Gastrocnemius medialis (tissue), 4 donors: Measurements from ENCODE around the gene KIF13A. TPM values are rescaled to one million over a fixed set of nuclear protein-coding genes. Genes with fewer than 3 reads are reported as not detected.

Source experiments
- ATAC-seq, 2 donors: fragments of 150-250 bp; one replicate each; pipeline ENCODE4 v1.9.1; 2016
- DNase-seq, 2 donors: peaks; one replicate each; pipeline ENCODE4 v3.0.0-alpha.2; 2019
- H3K27ac ChIP-seq, 4 donors: fragments of 200-600 bp; sonication (generic); 1 replicate in 1 of 4; 2 replicates in 3 of 4; pipeline ENCODE4 v1.5.1; 2016 to 2018; ENCODE audit warnings: mild to moderate bottlenecking in 2 of 4, moderate library complexity in 1 of 4
- H3K27me3 ChIP-seq, 3 donors: fragments of 200-600 bp; sonication (generic) in 2 of 3; 1 replicate in 1 of 3; 2 replicates in 2 of 3; pipeline versions ENCODE4 v1.5.1 to v1.6.0; 2016 to 2019; ENCODE audit warnings: mild to moderate bottlenecking in 1 of 3, moderate library complexity in 1 of 3
- H3K36me3 ChIP-seq, 2 donors: fragments of 200-600 bp; sonication (generic) in 1 of 2; one replicate each; pipeline ENCODE4 v1.5.1; 2017 to 2018
- H3K4me1 ChIP-seq, 2 donors: fragments of 200-600 bp; sonication (generic) in 1 of 2; one replicate each; pipeline ENCODE4 v1.5.1; 2016 to 2017; ENCODE audit warnings: mild to moderate bottlenecking in 2 of 2
- H3K4me3 ChIP-seq, 4 donors: fragments of 200-600 bp; sonication (generic) in 3 of 4; 1 replicate in 1 of 4; 2 replicates in 3 of 4; pipeline ENCODE4 v1.5.1; 2016 to 2019; ENCODE audit warnings: mild to moderate bottlenecking in 2 of 4
- H3K9me3 ChIP-seq, 3 donors: fragments of 200-600 bp; sonication (generic) in 2 of 3; 1 replicate in 1 of 3; 2 replicates in 2 of 3; pipeline ENCODE4 v1.5.1; 2016 to 2019
- CTCF ChIP-seq, 5 experiments: fragments of 450-650 bp in 3 of 5; fragments of 200-600 bp in 2 of 5; sonication (generic) in 2 of 5; IDR thresholded peaks in 4 of 5; conservative IDR thresholded peaks in 1 of 5; 1 replicate in 4 of 5; 2 replicates in 1 of 5; pipeline ENCODE4 v1.5.1; 2016 to 2019; ENCODE audit warnings: antibody characterized with exemption in 5 of 5, mild to moderate bottlenecking in 3 of 5, moderate library complexity in 3 of 5
- POLR2A ChIP-seq, 2 donors: fragments of 450-650 bp; IDR thresholded peaks; one replicate each; pipeline ENCODE4 v1.6.1; 2017; ENCODE audit warnings: antibody characterized with exemption in 2 of 2, mild to moderate bottlenecking in 2 of 2, moderate library complexity in 2 of 2
- in situ Hi-C, 4 donors: fragments of 200-750 bp; cut with MboI; loops; one replicate each; pipeline versions ENCODE4 v1.15.0 to v1.8.0; 2017; ENCODE audit warnings: low sequenced_read_pairs in 4 of 4
- intact Hi-C: fragments of 100-400 bp; cut with DNase I; formaldehyde crosslinking; loops from one replicate; pipeline ENCODE4 v1.15.1; 2023; ENCODE audit warnings: low total_unique reads
- total RNA-seq, 4 donors: library from RNA; depleted of rRNA; stranded (reverse); fragments of >200 nt; gene quantifications; one replicate each; pipeline versions ENCODE4 v1.1.0 to v1.2.3, GENCODE V29; 2016

Gene KIF13A
- total RNA-seq, 4 donors from 2014 or later, result 47.4 to 72.9 (median 63.8) TPM

- no peak for TF ChIP-seq CTCF (IDR thresholded peaks at IDR 0.05 in 4 of 5, conservative IDR thresholded peaks at IDR 0.05 in 1 of 5)
- no peak for TF ChIP-seq POLR2A (IDR thresholded peaks at IDR 0.05)
- Histone ChIP-seq H3K27ac (no peak overlapping the region), H3K4me3 (no peak overlapping the region), H3K4me1 (no peaks in the 10 kb centered on the region), H3K27me3 (no peaks in the 10 kb centered on the region), H3K9me3 (no peaks in the 10 kb centered on the region), H3K36me3 (peaks cover 0 to 26% of the 10 kb centered on the region in 2 donors)
- intact Hi-C loops, result no loop called here
- ATAC-seq (no peak), DNase-seq (no peak)
- in situ Hi-C loops, result loop anchor here in 2 of 4 donors (10.0 to 25.0 kb wide), 2 partner anchors 121 to 134 kb away; partner anchors contain the start of gene KIF13A (in 1 of the 2)
Observed at GRCh38 chr6:17853533-17853932, 133.9 kb downstream of the KIF13A start.

GRCh38 chr6:17851720-17852161 lies 135.7 kb downstream of the KIF13A start:
- no peak for DNase-seq
- ATAC-seq, result no peak
- in situ Hi-C loops, result loop anchor here in 2 of 4 donors (10.0 to 25.0 kb wide), 2 partner anchors 123 to 136 kb away; partner anchors contain the start of gene KIF13A (in 1 of the 2)
- H3K27ac ChIP-seq, result no peak overlapping the region
- peaks cover 0 to 33% of the 10 kb centered on the region in 2 donors for H3K36me3 ChIP-seq
- TF ChIP-seq CTCF (IDR thresholded peaks at IDR 0.05 in 4 of 5, conservative IDR thresholded peaks at IDR 0.05 in 1 of 5) (no peak), POLR2A (IDR thresholded peaks at IDR 0.05) (no peak)
- H3K9me3 ChIP-seq, result no peaks in the 10 kb centered on the region
- H3K4me3 ChIP-seq, result no peak overlapping the region
- intact Hi-C loops, result no loop called here
- H3K4me1 ChIP-seq, result no peaks in the 10 kb centered on the region
- no peaks in the 10 kb centered on the region for H3K27me3 ChIP-seq

GRCh38 chr6:17851001-17851719 lies 136.3 kb downstream of the KIF13A start:
- peaks cover 0 to 33% of the 10 kb centered on the region in 2 donors for H3K36me3 ChIP-seq
- DNase-seq (no peak), ATAC-seq (no peak)
- no peaks in the 10 kb centered on the region for H3K9me3 ChIP-seq
- H3K27ac ChIP-seq, result no peak overlapping the region
- TF ChIP-seq POLR2A (IDR thresholded peaks at IDR 0.05) (no peak), CTCF (IDR thresholded peaks at IDR 0.05 in 4 of 5, conservative IDR thresholded peaks at IDR 0.05 in 1 of 5) (no peak)
- H3K4me3 ChIP-seq, result no peak overlapping the region
- no peaks in the 10 kb centered on the region for H3K27me3 ChIP-seq
- intact Hi-C loops (no loop called here), in situ Hi-C loops (loop anchor here in 2 of 4 donors (10.0 to 25.0 kb wide), 2 partner anchors 124 to 136 kb away; partner anchors contain the start of gene KIF13A (in 1 of the 2))
- H3K4me1 ChIP-seq, result no peaks in the 10 kb centered on the region

GRCh38 chr6:17850281-17850680 lies 137.2 kb downstream of the KIF13A start:
- Histone ChIP-seq H3K27ac (no peak overlapping the region), H3K36me3 (peaks cover 0 to 28% of the 10 kb centered on the region in 2 donors), H3K4me3 (no peak overlapping the region), H3K4me1 (no peaks in the 10 kb centered on the region), H3K27me3 (no peaks in the 10 kb centered on the region), H3K9me3 (no peaks in the 10 kb centered on the region)
- DNase-seq (no peak), ATAC-seq (no peak)
- in situ Hi-C loops (loop anchor here in 2 of 4 donors (10.0 to 25.0 kb wide), 2 partner anchors 125 to 137 kb away; partner anchors contain the start of gene KIF13A (in 1 of the 2)), intact Hi-C loops (no loop called here)
- TF ChIP-seq CTCF (IDR thresholded peaks at IDR 0.05 in 4 of 5, conservative IDR thresholded peaks at IDR 0.05 in 1 of 5) (no peak), POLR2A (IDR thresholded peaks at IDR 0.05) (no peak)
